GM18867 (cell line): ENCODE measurements around the gene WDCP.

Source experiments
- ATAC-seq: cut with Tn5 transposase; IDR thresholded peaks from one replicate; pipeline ENCODE4 v1.9.1; 2021; ENCODE audit warnings: mild to moderate bottlenecking, moderate library complexity; ENCODE audit not compliant: unreplicated experiment

The WDCP gene

GRCh38 chr2:24007693-24008092, 39.5 kb downstream of the WDCP start:
- ATAC-seq: no peak

- ATAC-seq: no peak
Observed at GRCh38 chr2:23994567-23994966, 52.6 kb downstream of the WDCP start.

- ATAC-seq: no peak
Observed at GRCh38 chr2:23993736-23994269, 53.4 kb downstream of the WDCP start.

DNA sequence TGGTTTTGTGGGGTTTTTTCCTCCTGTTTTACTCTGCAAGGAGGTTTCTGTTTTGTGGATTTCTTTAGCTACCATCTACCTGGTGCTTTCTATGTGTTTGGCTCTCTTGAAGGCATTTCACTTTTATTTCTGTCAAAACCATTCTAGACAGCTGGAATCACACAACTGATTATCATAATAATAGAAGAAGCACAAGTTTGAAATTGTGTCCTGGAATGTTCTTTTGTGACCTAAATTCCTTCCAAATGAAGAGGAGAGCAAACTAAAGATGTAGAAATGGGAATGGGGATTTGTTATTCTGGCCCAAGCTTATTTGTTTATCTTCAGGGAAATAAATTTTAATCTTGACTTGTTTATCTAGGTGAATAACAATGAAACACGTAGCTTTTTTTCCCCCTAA, 54.3 kb downstream of the WDCP start:
- no peak for ATAC-seq

DNA sequence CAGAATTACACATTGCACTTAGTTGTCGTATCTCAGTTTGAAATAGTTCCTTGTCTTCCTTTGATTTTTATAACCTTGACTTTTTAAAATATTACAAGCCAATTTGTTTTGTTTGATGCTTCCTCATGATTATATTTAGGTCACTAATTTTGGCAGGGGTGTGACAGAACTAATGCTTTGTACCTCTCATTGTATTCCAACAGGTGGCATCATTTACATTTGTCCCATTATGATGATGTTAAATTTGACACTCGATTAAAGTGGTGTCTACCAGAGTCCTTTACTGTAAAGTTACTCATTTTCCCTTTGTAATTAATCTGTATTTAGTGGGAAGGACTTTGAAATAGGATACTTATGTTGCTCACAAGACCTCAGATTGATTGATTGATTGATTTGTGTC, 58.8 kb downstream of the WDCP start:
- ATAC-seq: no peak
